ENCODE results near the gene DNAL1. TPM values are rescaled to one million over a fixed set of nuclear protein-coding genes. Genes with fewer than 3 reads are reported as not detected.
A peak's percentile ranks its signal among the peaks of the same experiment; 100 is the strongest.

Gene DNAL1
- polyA plus RNA-seq, 4 donors: 18.9 to 28.4 (median 25.1) TPM

DNA sequence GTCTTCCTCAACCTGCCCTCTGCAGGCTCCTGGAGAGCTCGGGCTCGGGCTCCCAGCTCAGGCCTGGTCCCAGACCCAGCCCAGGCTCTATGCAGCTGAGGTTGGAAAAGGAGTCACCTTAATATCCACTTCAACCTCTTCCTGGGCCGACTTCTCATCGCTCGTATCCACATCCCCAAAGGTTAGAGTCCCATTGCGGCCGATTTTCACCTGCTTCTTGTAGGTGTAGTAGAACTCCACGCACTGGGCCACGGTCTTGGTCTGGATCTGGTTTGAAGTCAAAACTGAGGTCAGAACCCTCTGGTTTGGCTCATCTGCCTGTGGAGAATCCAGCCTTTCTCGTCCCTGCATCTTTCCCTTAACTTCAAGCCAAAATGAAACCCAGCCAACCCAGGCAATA is 77.8 kb downstream of the DNAL1 start:
- no peak for DNase-seq (ENCODE audit: low read depth in 4 of 4, low spot score in 3 of 4)

DNA sequence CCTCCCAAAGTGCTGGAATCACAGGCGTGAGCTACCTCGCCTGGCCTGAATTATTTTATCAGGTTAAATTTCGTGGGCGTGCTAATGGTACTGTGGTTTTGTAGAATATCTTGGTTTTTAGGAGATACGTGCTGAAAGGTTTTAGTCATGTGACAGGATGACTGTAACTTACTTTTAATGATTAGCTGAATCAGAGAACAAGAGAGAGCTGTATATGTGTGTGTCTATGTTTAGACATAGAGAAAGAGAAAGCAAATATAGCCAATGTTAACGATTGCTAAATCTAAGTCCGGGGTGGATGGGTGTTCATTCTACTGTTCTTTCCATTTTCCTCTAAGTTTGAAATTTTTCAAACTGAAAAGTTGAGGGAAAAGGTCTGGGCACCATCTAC is 78.6 kb downstream of the DNAL1 start:
- no peak for DNase-seq (ENCODE audit: low read depth in 4 of 4, low spot score in 3 of 4)

- no peak for DNase-seq (ENCODE audit: low read depth in 4 of 4, low spot score in 3 of 4)
Observed at GRCh38 chr14:73723797-73724661, 79.2 kb downstream of the DNAL1 start.

DNA sequence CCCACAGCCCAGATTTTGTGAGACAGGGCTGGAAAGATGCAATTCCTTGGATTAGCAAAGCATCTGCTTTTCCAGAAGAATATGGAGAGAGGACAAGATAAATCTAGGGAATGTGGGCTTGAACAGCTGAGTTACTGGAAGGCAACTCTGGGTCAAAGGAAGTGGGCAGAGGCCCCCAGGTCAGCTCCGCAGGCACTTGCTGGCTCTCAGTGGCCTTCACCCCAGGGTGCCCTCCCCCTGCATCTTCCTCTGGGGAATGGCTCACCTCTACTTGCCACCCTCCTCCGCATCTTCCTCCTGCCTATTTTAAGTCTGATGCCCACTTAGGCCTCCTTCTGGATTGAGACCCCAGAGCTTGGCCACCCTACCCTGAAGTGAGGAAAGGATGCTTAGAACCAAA is 79.9 kb downstream of the DNAL1 start:
- no peak for DNase-seq (ENCODE audit: low read depth in 4 of 4, low spot score in 3 of 4)

- DNase-seq (ENCODE audit: low read depth in 4 of 4, low spot score in 3 of 4): no peak
Observed at GRCh38 chr14:73725116-73726024, 80.6 kb downstream of the DNAL1 start.

GRCh38 chr14:73726025-73726961 is 81.5 kb downstream of the DNAL1 start:
- no peak for DNase-seq (ENCODE audit: low read depth in 4 of 4, low spot score in 3 of 4)

DNA sequence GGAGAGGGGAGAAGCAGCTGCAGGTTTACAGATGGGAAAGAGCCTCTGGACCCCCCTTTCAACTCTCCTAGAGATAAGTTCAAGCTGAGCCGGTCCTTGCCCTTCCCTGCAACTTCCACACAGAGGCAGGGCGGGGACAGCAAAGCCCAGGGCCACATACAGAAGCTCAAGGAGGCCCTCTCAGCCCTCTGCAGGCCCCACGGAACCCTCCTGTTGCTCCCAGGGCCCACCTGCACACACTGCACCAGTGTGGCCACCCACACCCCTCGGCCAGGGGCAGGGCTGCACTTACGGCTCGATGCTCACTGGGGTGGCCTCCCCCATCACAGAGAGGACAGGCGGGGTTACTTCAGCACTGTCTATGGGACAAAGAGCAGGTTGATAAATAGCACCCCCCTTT is 82.4 kb downstream of the DNAL1 start:
- DNase-seq (ENCODE audit: low read depth in 4 of 4, low spot score in 3 of 4): no peak

GRCh38 chr14:73728717-73729330 is 84.0 kb downstream of the DNAL1 start:
- DNase-seq (ENCODE audit: low read depth in 4 of 4, low spot score in 3 of 4): peak in 1 of 4 donors; percentile 74

- DNase-seq (ENCODE audit: low read depth in 4 of 4, low spot score in 3 of 4): no peak
Observed at GRCh38 chr14:73729556-73730265, 84.9 kb downstream of the DNAL1 start.

DNA sequence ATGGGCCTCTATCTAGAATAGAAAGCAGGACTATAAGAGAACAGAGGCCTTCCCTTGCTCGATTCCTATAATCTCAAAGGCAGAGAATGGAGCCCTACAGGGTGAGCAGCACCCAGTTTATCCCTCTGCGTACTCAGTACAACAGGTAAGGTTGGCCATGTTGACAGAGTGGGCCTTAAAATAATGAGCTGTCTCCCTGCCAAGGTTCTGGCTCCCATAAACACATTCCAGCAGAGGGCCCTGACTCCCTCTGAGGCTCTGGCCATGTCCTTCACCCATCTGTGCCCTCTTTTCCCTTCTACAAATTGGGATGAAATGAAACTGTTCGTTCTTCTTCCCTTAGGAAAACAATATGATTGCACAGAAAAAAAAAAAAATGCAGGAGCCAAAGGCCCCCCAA is 86.3 kb downstream of the DNAL1 start:
- DNase-seq (ENCODE audit: low read depth in 4 of 4, low spot score in 3 of 4): no peak

DNA sequence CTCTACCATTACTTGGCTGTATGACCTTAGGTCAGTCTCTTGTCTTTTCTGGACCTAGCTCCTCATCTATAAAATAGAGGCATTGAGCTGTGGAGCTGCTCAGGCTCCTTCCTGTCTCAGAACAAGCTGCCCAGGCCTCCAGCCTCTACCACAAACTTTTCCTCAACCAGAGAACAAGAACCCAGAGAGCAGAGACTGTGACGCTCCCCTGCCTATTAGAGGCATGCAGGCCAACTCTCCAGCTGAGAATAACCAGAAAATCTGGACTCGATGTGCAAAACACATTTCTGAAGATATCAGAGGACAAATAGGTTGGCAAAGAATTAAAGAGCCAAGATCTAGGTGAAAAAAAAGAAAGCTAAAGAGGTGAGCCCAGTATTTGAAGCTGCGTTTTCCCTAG is 87.2 kb downstream of the DNAL1 start:
- DNase-seq (ENCODE audit: low read depth in 4 of 4, low spot score in 3 of 4): no peak

- no peak for DNase-seq (ENCODE audit: low read depth in 4 of 4, low spot score in 3 of 4)
Observed at GRCh38 chr14:73736842-73737241, 92.1 kb downstream of the DNAL1 start.

- DNase-seq (ENCODE audit: low read depth in 4 of 4, low spot score in 3 of 4): no peak
Observed at GRCh38 chr14:73738518-73739173, 93.9 kb downstream of the DNAL1 start.

DNA sequence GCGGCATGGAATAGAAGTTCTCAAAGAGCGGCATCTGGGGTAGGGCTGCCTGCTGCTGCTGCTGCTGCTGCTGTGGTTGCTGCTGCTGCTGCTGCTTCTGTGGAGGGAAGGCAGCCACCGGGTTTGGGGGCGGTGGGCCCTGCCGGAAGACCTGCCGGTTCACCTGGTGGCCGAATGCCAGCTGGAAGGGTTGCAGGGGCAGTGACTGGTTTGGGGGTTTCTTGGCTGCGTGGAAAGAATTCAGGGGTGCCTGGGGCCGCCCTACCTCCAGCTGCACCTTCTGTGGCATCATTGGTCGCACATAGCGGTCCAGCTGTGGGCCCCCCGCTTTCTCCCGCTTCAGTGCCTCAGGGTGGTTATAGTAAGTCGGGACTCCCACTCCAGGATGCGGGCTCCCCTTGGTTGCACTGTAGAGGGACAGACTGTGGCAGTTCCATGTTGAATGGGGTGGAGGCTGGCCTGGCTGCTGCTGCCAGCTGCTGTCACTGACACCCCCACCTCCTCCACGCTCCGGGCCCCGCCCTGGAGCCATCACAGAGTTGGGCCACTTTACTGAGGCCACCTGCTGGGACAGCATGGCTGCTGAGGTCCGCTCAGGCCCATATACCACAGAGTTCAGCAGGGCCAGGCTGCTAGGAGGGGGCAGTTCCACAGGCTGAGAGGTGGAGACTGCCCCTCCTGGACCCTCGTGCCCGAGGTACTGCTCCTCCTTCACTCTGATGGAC is 94.5 kb downstream of the DNAL1 start:
- DNase-seq (ENCODE audit: low read depth in 4 of 4, low spot score in 3 of 4): no peak

DNA sequence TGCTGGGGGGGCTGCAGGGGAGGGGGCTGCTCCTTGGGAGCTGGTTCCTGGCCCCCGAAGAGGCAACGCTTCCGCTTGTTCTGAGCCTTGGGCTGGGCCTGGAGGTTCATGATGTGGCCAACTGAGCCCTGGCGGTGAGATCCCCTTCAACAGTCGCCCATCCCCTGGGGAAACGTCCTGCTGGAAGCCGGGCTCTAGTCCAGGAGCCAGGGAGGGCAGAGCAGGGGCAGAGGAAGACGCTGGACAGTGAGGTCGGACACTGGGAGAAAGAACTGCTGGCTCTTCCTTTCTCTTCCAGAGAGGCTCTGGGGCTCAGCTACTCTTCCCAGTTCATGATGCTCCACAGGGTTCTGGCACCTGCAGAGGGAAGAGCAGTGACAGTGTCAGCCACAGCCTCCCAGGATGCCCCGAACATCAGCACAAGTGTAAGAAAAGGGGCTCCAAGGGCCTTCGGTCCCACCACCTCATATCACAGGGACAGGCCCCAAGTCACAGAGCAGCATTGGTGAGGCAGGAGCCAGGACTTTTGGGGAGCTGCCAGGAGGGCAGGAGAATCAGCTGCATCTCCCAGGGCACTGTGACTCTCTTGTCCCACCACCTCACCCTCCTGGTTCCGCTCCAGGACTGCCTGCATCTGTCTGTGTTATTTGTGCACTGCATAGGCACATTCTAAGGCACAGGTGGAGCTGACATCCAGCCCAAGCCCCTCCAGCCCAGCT is 95.3 kb downstream of the DNAL1 start:
- DNase-seq (ENCODE audit: low read depth in 4 of 4, low spot score in 3 of 4): no peak

DNA sequence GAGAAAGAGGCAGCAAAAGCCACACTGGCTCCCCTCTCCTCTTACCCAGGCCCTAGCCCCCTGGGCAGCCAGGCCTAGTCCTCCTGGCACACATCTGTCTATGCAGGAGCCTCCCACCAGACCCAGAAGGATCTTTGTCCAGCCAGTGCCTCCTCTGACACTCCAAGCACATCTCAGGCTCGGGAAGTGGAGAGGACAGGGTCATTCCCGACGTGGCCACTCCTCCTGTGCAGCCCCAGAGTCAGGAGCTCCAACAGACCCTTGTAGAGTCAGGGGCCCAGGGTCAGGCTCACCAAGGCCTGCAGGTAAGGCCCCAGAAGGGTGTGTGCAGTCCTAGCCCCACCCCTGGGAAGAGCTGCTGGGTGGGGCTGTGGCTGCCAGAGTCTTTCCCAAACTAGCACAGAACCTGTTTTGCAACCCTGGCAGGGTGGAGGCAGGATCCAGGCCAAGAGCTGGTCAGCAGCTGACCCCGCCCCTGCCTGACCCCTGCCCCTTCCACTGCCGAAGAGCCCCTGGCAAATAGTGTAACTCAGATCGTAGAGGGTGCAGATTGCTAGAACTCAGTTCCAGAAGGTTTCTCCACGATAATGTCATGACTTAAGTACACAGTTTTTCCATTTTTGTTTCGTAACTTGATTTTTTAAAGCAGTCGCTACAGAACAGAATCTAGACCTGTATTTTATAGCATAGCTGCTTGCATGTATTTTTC is 96.0 kb downstream of the DNAL1 start:
- no peak for DNase-seq (ENCODE audit: low read depth in 4 of 4, low spot score in 3 of 4)

GRCh38 chr14:73741386-73741875 is 96.6 kb downstream of the DNAL1 start:
- DNase-seq (ENCODE audit: low read depth in 4 of 4, low spot score in 3 of 4): no peak
